ENCODE data around the gene STPG3. TPM values are rescaled to one million over a fixed set of nuclear protein-coding genes. Genes with fewer than 3 reads are reported as not detected.

STPG3 gene
- total and polyA plus RNA-seq, 2 of the 13 experiments (the other 11 are each of a cell fraction or from before 2014, with no cell fraction given), result not detected

DNA sequence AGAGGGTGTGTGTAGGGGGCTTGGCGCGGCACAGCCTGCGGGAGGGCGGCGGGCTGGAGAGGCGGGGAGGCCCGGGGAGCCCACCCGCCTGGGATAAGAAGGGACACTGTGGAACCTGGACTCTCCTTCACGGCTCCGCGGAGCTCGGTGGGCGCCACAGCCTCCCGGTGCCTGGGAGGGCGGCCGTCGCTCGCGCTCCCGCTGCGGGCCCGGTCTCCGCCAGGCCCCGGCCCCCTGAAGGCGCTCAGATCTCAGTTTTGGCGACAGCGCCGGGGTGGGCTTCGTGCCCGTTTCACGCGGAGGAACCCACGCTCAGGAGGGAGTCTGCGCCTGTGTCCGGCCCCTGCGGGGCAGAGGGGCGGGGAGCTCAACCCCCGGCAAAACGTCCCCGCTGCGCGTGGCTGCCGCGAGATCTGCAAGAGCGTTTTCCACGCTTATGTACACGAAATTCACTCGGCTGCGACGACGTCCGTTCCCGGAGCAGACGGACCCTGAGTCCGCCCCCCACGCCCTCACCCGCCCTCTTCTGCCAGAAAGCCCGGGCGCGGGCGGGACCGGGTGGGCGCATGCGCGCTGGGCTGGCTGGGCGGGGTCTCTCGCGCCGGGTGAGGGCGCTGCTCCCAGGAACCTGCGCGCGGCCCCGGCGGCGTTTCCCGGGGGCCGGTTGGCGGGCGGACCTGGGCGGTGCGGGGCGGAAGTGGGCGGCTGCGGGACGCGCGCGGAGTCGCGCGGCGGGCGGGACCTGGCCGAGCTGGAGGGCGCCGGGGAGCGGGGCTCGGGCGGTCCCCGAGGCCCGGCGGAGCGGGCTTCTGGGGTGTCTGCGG lies 3.8 kb downstream of the STPG3 start, which contains the start of gene NELFB (continued):
- TF ChIP-seq ZNF143 (CRISPR knock-in tag; IDR thresholded peaks at IDR 0.05), result peak; percentile 27; the same call in 1 of the 2 replicates
- TF ChIP-seq FOXA1 (IDR thresholded peaks at IDR 0.05), result no peak
- TF ChIP-seq FOXA1 (CRISPR knock-in tag; IDR thresholded peaks at IDR 0.05), result peak; percentile 55
- TF ChIP-seq AGO1 (IDR thresholded peaks at IDR 0.05; ENCODE audit: low read depth, low read length, poor library complexity, severe bottlenecking), result peak; percentile 24
- 0 out of 2 replicates have a peak, but pooled peaks have one; percentile 6 for TF ChIP-seq ZNF30 (CRISPR knock-in tag; IDR thresholded peaks at IDR 0.05)
- TF ChIP-seq ATF7 (IDR thresholded peaks at IDR 0.05), result no peak
- no peak for TF ChIP-seq ATF7 (CRISPR knock-in tag; IDR thresholded peaks at IDR 0.05)
- no peak for TF ChIP-seq SNAI1 (CRISPR knock-in tag; IDR thresholded peaks at IDR 0.05; ENCODE audit: borderline replicate concordance)
- TF ChIP-seq SIX4 (CRISPR knock-in tag; IDR thresholded peaks at IDR 0.05), result no peak
- TF ChIP-seq NR2C2 (CRISPR knock-in tag; IDR thresholded peaks at IDR 0.05; ENCODE audit: borderline replicate concordance), result peak; percentile 51; the same call in 1 of the 2 replicates
- TF ChIP-seq ZNF616 (CRISPR knock-in tag; IDR thresholded peaks at IDR 0.05; ENCODE audit: low read depth), result no peak
- peak; percentile 60; the same call in 1 of the 2 replicates for TF ChIP-seq ZNF205 (CRISPR knock-in tag; IDR thresholded peaks at IDR 0.05)
- TF ChIP-seq, protein P1, sequence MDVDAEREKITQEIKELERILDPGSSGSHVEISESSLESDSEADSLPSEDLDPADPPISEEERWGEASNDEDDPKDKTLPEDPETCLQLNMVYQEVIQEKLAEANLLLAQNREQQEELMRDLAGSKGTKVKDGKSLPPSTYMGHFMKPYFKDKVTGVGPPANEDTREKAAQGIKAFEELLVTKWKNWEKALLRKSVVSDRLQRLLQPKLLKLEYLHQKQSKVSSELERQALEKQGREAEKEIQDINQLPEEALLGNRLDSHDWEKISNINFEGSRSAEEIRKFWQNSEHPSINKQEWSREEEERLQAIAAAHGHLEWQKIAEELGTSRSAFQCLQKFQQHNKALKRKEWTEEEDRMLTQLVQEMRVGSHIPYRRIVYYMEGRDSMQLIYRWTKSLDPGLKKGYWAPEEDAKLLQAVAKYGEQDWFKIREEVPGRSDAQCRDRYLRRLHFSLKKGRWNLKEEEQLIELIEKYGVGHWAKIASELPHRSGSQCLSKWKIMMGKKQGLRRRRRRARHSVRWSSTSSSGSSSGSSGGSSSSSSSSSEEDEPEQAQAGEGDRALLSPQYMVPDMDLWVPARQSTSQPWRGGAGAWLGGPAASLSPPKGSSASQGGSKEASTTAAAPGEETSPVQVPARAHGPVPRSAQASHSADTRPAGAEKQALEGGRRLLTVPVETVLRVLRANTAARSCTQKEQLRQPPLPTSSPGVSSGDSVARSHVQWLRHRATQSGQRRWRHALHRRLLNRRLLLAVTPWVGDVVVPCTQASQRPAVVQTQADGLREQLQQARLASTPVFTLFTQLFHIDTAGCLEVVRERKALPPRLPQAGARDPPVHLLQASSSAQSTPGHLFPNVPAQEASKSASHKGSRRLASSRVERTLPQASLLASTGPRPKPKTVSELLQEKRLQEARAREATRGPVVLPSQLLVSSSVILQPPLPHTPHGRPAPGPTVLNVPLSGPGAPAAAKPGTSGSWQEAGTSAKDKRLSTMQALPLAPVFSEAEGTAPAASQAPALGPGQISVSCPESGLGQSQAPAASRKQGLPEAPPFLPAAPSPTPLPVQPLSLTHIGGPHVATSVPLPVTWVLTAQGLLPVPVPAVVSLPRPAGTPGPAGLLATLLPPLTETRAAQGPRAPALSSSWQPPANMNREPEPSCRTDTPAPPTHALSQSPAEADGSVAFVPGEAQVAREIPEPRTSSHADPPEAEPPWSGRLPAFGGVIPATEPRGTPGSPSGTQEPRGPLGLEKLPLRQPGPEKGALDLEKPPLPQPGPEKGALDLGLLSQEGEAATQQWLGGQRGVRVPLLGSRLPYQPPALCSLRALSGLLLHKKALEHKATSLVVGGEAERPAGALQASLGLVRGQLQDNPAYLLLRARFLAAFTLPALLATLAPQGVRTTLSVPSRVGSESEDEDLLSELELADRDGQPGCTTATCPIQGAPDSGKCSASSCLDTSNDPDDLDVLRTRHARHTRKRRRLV (CRISPR knock-in tag; IDR thresholded peaks at IDR 0.05), result no peak
- no peak for TF ChIP-seq BORCS8-MEF2B (CRISPR knock-in tag; IDR thresholded peaks at IDR 0.05)
- TF ChIP-seq ZNF644 (CRISPR knock-in tag; IDR thresholded peaks at IDR 0.05; ENCODE audit: low read depth), result no peak
- TF ChIP-seq NCOA2 (CRISPR knock-in tag; IDR thresholded peaks at IDR 0.05), result no peak
- TF ChIP-seq, protein P2, sequence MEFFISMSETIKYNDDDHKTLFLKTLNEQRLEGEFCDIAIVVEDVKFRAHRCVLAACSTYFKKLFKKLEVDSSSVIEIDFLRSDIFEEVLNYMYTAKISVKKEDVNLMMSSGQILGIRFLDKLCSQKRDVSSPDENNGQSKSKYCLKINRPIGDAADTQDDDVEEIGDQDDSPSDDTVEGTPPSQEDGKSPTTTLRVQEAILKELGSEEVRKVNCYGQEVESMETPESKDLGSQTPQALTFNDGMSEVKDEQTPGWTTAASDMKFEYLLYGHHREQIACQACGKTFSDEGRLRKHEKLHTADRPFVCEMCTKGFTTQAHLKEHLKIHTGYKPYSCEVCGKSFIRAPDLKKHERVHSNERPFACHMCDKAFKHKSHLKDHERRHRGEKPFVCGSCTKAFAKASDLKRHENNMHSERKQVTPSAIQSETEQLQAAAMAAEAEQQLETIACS (CRISPR knock-in tag; IDR thresholded peaks at IDR 0.05), result peak; percentile 77
- no peak for TF ChIP-seq ZNF33B (CRISPR knock-in tag; IDR thresholded peaks at IDR 0.05)
- TF ChIP-seq, protein P3, sequence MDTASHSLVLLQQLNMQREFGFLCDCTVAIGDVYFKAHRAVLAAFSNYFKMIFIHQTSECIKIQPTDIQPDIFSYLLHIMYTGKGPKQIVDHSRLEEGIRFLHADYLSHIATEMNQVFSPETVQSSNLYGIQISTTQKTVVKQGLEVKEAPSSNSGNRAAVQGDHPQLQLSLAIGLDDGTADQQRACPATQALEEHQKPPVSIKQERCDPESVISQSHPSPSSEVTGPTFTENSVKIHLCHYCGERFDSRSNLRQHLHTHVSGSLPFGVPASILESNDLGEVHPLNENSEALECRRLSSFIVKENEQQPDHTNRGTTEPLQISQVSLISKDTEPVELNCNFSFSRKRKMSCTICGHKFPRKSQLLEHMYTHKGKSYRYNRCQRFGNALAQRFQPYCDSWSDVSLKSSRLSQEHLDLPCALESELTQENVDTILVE (CRISPR knock-in tag; IDR thresholded peaks at IDR 0.05), result peak; percentile 57; the same call in 1 of the 2 replicates
- TF ChIP-seq, protein P4, sequence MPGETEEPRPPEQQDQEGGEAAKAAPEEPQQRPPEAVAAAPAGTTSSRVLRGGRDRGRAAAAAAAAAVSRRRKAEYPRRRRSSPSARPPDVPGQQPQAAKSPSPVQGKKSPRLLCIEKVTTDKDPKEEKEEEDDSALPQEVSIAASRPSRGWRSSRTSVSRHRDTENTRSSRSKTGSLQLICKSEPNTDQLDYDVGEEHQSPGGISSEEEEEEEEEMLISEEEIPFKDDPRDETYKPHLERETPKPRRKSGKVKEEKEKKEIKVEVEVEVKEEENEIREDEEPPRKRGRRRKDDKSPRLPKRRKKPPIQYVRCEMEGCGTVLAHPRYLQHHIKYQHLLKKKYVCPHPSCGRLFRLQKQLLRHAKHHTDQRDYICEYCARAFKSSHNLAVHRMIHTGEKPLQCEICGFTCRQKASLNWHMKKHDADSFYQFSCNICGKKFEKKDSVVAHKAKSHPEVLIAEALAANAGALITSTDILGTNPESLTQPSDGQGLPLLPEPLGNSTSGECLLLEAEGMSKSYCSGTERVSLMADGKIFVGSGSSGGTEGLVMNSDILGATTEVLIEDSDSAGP (CRISPR knock-in tag; IDR thresholded peaks at IDR 0.05; ENCODE audit: borderline replicate concordance), result peak; percentile 15
- TF ChIP-seq SRF (IDR thresholded peaks at IDR 0.05; ENCODE audit: low read depth, low read length), result peak; percentile 65
- TF ChIP-seq NCOR1 (IDR thresholded peaks at IDR 0.05; ENCODE audit: borderline replicate concordance, low read length), result no peak

Data from HepG2 (cell line).